Effector CD4-positive, alpha-beta T cell (primary cell): ENCODE measurements around the gene ACKR4. TPM values are rescaled to one million over a fixed set of nuclear protein-coding genes. Genes with fewer than 3 reads are reported as not detected.
"Not testable (repeated sequence)": the region's sequence is repeated elsewhere in the genome, so short reads cannot be mapped to it uniquely, and the experiment has no call there.

Experiments
- DNase-seq: peaks from one replicate; pipeline ENCODE4 v3.0.0-alpha.2; 2020
- total RNA-seq: gene quantifications from one replicate; lab custom pipeline; 2026; lab: John Stamatoyannopoulos, UW

ACKR4 gene
- not detected for total RNA-seq

DNA sequence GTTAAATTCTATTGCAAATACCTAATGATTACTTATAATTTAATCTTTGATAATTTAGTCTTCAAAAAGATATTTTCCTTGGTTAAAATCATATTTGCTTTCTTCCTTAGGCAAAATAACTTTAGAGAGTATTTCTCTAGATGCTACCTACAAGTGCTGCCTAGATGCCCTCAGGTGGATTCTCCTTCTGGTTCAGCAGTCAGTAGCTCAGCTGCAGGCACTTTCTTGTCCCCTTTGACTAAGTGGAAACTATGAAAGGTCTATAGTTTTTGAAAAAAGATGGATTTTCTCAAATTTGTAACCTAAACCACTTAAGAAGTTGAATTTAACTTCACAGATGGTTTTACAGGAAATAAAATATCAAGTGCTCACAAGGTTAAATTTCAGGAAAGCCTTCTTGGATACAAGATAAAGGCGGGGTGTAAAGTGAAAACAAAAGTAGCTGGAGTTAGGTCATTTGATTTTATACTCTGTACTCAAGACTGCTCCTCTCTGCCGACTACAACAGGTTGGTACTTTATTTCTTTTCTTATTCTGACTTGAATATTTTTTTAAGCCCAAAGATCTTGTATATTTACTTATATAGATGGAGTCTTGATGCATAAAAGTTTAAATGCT lies at the start of gene ACKR4:
TSS of gene ACKR4 (plus strand) at position 455 of the 618 bp plus-strand sequence. CDS start 3,128 bp downstream, outside the sequence.
- DNase-seq, result no peak

DNA sequence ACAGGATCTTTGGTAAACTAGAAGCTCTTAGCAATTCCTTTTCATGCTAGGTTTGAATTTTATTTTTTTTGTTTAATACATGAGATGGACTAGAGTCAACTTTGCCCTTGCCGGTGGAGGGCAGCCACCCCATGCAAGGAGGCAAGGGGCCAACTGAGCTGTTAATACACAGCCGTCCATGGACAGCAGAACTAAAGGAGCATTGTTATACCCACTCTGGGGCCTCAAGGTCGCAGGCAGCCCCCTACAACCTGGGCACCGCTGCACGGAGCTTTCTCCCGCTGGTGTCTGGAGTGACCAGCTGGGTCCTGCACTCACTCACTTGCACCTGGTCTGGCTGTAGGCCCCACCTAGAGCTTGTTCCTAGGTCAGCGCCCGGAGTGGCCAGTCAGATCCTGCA lies 47.9 kb upstream of the ACKR4 start:
- DNase-seq, result no peak

DNA sequence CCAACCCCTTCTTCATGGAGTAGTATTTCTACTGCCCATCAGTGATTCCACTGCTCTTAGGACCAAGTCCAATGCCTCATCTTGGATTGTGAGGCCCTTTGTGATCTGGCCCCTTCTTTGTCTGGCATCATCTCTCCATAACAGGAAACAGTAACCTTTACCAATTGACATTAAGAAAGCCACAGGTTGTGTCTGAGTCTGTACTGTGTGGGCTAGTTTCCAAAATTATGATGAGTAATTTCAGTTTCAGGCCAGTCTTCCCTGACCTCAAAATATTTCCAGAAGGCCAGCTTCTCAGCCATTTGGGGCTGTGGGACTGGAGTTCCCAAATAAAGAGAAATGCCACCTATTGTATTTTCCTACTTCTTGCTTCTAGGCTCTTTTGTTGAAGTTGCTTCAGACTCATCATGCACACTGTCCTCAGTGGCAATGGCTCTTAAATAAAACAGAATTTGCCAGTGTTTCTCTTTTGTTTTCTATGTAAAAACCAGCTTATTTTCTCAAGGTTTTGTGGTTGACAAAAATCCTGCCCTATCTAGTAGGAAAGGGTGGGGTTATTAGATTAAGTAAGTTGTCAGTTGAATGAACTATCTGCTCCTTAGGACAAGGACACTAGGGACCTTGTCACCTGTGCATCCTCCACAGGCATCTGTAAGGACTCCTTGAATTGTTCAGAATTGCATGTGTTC lies 47.0 kb upstream of the ACKR4 start:
- no peak for DNase-seq

DNA sequence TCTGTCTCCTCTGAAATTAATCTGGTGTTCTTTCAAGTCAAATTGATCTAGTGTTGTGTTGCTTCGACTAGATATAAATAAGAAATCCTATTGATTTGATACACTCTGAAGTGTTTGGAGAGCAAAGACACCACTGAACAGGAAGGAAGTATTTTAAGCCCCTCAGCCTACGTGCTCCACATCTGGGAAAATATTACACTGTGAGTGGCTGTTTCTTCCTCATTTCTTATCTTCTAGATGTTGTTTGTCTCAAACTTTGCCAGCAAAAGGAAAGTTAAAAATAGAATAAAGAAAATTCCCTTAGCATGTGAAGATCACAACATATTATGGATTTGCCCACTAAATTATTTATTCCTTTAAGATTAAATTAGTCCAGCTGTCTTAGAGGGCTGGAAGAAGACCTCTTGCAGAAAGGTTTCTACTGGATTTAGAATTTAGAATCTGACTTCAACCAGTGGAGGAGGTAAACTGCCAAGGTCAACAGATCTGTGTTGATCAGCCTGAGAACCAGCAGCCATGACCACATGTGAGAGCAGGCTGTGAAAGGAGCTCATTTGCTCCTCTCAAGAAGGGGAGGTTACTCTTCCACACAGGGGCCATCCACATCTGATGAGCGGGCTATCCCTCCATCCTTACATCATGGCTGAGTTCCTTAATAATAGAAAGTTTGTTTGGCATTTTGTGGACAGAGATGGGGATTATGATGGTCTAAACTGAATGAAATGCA lies 46.3 kb upstream of the ACKR4 start:
- DNase-seq, result no peak

DNA sequence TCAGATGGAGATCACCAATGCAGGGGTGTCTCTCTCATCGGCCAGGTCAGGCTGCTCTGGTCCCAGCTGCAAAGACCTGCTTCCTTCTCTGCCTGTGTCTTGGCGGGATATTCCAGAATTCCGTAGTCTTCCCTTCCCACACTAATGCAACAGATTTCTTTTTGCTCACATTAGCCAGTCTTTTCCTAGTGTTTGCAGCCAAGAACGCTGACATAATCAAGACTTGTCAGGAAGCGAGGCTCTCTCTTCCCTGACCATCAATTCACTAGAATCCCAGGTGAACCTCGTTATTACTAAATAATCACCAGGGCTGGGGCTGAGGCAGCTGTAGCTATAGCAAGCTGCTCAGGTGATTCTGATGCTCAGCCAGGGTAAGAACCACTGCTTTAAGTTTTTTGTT lies 43.2 kb upstream of the ACKR4 start:
- DNase-seq, result no peak

DNA sequence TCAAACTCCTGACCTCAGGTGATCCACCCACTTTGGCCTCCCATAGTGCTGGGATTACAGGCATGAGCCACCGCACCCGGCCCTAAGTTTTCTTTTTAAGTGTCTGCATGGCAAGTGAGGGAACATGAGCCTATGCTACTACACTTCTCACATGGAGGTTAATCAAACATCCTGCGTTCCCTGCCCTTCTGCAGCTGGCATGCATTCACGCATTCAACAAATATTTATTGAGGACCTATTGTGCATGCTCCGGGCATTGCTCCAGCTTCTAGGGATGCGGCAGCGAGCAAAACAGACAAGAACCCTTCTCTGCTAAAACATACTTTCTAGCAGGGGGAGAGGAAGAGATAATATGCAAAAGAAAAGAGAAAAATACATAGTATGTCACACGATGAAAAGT lies 42.6 kb upstream of the ACKR4 start:
- no peak for DNase-seq

DNA sequence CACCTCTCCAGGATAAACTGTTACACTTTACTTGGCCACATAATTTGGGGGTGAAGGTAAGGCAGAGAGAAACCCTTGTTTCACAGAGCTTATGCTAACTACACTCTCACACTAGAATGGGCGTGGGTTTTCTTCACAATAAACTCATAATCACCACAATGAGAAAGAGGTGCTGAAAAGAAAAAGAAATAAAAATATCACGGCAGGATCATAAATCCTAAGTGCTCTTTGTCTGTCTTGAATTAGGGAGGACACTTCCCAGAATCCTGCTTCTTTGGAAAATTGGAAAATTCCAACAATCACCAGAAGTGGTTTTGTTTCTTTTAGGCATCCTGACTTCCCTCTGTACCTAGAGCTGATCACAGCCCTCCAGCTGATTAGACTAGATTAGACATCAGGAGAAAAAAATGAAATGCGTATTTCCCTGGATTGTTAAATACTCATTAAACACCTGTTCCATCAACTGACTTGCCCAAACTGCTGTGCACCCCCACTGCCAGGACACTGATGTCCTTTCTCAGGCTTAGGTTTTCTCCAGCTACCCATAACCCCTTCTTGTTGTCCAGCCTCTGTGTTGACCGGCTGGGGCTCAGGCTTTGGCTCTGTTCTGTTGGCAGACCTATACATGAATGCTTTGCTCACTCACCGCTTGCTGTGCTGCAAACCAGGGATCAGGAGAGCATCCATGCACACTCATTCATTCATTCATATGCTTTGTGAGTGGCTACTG lies 41.6 kb upstream of the ACKR4 start:
- DNase-seq, result no peak

DNA sequence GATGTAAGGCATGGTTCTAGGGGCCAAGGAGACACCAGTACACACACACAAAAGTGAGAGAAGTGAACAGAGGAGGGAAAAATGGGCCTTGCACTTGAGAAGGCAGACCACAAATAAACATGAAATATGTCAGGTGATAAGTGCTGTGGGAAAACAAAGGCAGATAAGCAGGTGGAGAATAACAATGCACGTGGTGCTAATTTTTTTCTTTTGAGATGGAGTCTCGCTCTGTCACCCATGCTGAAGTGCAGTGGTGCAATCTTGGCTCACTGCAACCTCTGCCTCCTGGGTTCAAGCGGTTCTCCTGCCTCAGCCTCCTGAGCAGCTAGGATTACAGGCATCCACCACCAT lies 41.1 kb upstream of the ACKR4 start:
- DNase-seq, result not testable (repeated sequence)

DNA sequence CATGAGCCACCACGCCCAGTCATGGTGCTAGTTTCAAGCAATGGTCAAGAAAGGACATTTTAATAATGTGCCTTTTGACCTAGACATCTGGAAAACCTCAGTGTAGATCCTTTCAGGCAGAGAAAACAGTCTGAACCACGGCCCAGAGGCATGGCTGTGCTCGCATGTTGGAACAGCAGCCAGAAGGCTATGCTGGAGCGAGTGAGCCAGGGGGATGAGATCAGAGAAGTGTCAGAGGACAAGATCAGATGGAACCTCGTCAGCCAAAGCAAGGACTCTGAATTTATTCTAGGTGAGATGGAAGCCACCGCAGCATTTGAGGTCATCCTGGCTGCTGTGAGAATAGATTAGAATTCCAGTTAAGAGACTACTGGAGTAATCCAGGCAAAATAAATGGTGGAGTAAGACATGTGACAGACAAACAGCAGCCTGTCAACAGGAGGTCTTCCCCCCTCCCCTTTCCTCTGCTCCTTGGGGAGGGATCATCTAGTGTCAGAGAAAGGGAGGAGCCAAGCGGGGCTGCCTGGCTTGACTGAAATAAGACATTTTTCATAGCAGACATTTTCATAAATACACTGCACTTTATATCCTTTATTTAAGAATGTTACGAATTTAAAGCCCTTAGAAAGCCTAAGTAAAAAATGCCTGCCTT lies 40.4 kb upstream of the ACKR4 start:
- DNase-seq, result no peak

DNA sequence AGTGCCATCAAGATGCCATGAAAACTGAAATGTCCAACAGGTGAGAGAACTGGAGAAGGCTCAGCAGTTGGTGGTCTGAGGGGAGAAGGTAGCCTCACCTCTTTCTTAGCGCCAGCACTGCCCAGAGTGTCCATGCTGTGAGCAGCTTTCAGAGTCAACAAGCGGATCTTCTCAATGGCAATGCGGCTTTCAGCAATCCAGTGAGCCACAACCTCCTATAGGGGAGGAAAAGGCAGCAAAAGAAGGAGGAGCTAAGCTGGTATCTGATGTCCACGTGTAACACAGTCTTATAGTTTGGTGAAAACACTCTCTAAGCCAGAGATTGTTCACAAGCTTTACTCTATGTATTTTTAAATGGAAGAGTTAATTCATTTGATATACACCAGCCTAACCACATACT lies 36.1 kb upstream of the ACKR4 start:
- no peak for DNase-seq

DNA sequence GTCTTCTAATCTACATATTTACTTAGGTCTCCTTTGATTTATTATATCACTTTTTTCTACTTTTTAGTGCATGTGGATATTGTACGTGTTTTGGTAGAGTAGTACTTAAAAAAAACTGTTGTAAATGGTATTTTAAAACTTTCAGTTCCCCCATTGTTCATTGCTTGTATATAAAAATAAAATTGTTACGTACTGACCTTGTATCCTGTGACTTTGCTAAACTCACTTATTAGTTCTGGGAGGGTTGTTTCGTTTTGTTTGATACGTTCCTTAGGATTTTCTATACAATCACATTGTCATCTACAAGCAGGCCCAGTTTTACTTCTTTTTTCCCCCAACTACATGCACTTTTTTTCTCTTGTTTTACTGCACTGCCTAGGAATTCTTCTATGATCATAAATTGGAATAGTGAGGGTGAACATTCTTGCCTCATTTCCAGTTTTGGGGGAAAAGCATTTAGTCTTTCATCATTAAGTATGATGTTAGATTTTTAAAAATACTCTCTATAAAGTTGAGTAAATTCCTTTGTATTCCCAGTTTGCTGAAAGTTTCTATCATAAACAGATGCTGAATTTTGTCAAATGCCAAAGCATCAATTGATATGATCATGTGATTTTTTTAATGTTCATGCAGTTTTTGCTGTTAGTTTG lies 33.5 kb upstream of the ACKR4 start:
- DNase-seq, result no peak

DNA sequence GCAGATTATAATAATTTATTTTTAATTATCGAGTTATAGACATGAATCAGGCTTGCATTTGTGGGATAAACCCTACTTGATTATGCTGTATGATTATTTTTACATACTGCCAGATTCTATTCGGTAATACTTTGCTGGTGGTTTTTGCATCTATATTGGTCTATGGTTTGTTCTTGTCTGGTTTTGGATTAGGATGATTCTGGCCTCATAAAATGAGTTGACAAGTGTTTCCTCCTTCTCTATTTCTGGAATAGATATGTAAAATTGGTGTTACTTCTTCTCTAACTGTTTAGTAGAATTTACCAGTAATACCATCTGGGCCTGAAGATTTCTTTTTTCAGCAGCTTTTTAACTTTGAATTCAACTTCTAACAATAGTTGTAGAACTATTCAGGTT lies 33.0 kb upstream of the ACKR4 start:
- no peak for DNase-seq

DNA sequence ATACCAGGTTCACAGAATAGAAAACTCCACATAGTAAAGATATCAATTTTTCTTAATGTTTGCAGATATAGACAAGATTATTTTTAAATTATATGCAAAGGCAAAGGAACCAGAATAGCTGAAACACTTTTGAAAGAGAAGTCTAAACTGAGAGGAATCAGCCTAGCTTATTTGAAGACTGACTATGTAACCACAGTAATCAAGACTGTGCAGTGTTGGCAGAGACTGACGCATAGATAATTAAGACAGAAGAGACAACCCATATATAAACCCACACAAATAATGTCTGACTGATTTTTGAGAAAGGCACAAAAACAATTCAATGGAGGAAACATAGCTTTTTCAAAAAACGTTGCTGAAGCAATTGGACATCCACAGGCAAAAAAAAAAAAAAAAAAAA lies 28.6 kb upstream of the ACKR4 start:
- no peak for DNase-seq

DNA sequence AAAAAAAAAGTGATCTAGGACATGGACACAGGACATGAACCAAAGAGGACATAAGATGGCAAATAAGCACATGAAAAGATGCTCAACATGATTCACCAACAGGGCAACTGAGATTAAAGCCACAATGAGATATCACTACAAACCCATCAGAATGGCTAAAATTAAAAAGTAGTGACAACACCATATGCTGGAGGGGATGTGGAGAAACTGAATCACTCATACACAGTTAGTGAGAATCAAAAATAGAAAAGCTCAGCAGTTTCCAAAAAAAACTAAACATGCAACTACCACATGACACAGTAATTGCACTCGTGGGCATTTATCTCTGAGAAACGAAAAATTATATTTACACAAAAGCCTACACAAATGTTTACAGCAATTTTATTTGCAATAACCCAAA lies 27.9 kb upstream of the ACKR4 start:
- DNase-seq, result no peak

DNA sequence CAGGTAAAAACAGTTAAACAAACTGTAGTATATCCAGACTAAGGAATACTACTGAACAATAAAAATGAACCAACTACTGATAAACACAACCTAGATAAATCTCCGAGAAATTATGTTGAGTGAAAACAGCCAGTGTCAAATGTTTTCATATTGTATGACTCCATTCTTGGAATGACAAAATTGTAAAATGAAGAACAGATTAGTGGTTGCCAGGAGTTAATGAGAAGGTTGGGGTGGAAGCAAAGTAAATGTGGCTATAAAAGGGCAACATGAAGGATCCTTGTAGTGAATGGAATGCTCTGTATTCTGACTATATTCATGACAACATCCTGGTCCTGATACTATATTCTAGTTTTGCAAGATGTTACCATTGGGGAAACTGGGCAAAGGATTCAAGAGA lies 27.5 kb upstream of the ACKR4 start:
- DNase-seq, result no peak

DNA sequence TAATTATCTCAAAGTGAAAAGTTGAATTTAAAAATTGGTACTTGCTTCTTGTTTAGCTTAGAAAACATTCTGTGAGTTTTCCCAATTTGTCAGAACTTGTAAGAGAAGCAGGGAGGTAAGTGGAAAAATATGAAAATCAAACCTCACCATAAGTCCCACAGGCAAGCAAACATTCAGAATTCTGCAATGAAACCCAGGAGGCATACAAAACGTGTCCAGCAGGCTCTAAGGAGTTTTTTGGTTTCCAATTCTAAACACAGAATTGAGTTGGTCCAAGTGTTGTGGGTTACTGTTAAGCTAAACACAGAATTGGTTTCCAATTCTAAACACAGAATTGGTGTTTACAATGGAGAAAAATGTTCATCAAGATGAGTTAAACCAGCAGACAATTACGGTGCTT lies 27.1 kb upstream of the ACKR4 start:
- no peak for DNase-seq

DNA sequence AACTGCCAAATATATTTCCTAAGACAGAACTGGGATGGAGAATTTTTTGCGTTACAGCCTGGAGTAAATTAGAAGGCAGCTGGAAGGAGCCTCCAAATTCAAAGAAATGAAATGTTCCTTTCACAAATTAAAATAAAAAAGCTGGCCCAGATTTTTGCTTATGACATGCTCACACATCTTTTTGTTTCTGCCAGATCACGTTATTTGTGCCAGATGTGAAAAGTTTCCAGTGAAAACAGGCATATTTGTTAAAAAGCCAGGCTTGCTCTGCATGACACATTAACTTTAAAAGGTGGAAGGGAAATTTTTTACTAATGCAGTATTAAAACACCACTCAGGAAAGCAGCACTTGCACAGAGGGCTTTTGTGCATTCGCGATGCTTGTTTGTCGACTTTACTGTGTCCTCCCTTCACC lies 23.3 kb upstream of the ACKR4 start:
- no peak for DNase-seq

DNA sequence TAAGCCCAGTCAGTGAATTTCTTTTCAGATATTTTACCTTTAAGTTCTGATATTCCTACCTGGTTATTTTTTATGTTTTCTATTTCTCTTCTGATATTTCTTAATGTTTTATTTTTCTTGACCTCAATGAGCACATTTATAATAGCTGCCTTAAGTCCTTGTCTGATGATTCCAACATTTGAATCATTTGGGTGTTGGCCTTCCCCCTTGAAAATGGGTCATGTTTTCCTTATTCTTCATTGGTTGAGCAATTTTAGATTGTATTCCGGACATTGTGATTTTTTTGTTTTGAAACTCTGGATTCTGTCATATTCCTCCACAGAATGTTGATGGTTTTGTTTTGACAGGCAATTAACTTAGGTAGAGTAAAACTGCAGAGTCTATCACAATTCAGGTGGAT lies 9.7 kb upstream of the ACKR4 start:
- DNase-seq, result no peak

DNA sequence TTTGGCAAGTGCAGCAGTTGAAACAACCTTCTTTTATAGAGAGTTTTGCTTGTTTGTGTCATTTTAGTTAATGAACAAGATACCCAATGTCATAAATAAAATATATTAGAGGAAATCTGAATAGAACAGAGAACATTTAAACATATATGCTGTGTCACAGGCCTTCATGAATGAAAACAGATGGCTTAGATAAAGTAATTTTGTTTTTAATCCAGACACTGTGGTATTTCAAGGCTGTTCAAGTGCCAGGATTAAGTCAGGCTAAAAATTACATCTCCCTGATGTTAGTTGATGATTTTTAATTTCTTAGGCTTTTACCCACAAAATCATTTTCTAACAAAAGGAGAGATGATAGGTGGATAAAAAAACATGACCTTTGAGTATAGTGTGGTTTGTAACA lies 4.9 kb upstream of the ACKR4 start:
- no peak for DNase-seq

DNA sequence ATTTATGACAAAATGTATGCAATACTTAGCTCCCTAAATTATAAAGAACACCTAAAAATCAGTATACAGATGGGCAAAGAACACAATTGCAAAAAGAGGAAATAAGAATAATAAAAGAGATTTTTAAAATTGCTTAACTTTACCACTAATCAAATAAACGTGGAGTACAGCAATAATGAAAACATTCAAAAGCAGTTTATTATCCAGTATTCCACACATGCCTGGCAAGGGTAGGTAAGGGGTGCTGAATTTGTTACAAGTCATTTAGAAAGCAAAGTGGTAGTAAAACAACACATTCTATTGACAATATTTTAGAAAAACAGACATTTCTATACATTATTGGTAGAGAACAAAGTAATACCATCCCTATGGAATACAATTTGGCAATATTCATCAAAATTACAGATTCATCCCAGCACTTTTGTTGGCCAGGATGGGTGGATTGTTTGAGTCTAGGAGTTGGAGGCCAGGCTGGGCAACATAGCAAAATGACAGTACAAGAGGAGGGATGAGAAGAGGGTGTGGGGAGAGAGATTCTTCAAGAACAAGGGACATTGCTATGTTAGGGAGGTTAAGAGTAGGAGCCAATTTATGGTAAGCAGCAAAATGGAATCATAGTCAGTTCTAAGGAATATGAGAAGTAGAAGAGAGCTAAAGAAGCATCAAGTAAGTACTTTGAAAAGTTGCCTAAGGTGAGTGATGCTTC lies 3.7 kb upstream of the ACKR4 start:
- DNase-seq, result no peak

DNA sequence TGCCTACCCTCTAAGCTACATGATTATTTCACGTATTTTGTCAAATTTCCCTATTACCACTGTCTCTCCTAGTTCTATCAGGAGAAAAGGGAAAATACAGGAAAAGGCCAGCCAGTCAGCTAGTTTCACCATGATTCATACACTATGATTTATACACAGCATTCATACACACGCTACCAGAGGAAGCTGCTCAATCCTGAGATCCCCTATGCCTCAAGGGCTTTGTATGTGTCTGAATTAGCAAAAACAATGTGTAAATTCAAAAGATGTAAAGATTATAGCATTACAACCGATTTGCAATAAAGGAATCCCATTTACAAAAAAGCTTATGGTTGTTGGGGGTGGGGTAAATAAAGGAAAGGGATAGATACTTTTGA lies 3.1 kb upstream of the ACKR4 start:
- no peak for DNase-seq

DNA sequence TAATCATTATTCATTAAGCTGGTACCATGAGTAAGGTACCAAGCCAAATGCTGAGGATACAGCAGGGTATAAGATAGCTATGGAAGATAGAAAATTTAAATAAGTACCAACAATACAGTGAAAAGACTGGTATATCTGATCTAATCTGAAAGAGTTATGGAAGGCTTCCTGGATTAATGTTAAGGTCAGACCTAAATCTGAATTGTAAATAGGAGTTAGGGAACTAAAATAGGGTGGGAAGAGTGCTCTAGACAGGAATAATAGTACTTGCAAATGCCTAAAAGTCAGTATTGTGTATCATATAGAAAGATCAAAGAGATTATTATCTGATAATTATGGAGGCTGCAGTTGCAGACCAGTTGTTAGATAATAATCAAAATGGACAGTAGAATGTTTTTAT lies 2.6 kb upstream of the ACKR4 start:
- no peak for DNase-seq
